Measurements from ENCODE around the gene FFAR1.

FFAR1 gene

GRCh38 chr19:35302446-35302845 lies 45.3 kb upstream of the FFAR1 start:
- no peak for TF ChIP-seq CTCF (IDR thresholded peaks at IDR 0.05; ENCODE audit: borderline replicate concordance, insufficient read depth, low read depth, low read length)
- H3K4me3 ChIP-seq (ENCODE audit: low read depth, low read length): no peak overlapping the region

- no peak overlapping the region for H3K4me3 ChIP-seq (ENCODE audit: low read depth, low read length)
- TF ChIP-seq CTCF (IDR thresholded peaks at IDR 0.05; ENCODE audit: borderline replicate concordance, insufficient read depth, low read depth, low read length): no peak
Measured at GRCh38 chr19:35303357-35303915, 44.3 kb upstream of the FFAR1 start.

DNA sequence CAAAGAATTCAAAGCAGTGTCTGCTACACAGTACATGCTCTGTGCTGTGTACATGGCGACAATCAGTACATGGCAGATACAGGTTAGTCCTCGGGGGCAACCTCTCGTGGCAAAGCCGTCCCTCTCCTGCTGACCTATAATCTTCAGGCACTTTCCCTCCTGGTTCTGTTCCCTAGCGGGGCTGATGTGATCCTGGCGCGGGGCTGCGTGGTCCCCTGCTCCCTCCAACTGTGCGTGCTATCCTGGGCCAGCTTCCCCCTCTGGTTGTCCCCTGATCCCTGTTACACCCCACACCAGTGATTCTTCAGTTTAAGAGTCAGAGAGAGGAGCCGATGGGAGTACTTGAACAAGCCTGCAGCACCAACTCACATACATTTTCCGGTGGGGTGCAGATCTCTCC lies 43.7 kb upstream of the FFAR1 start:
- H3K4me3 ChIP-seq (ENCODE audit: low read depth, low read length): no peak overlapping the region
- no peak for TF ChIP-seq CTCF (IDR thresholded peaks at IDR 0.05; ENCODE audit: borderline replicate concordance, insufficient read depth, low read depth, low read length)

GRCh38 chr19:35305181-35305580 lies 42.5 kb upstream of the FFAR1 start:
- no peak overlapping the region for H3K4me3 ChIP-seq (ENCODE audit: low read depth, low read length)
- no peak for TF ChIP-seq CTCF (IDR thresholded peaks at IDR 0.05; ENCODE audit: borderline replicate concordance, insufficient read depth, low read depth, low read length)

- H3K4me3 ChIP-seq (ENCODE audit: low read depth, low read length): no peak overlapping the region
- peak; percentile 56; the same call in 1 of the 2 replicates for TF ChIP-seq CTCF (IDR thresholded peaks at IDR 0.05; ENCODE audit: borderline replicate concordance, insufficient read depth, low read depth, low read length)
Measured at GRCh38 chr19:35306473-35307246, 41.0 kb upstream of the FFAR1 start.

GRCh38 chr19:35307931-35308330 lies 39.8 kb upstream of the FFAR1 start:
- no peak for TF ChIP-seq CTCF (IDR thresholded peaks at IDR 0.05; ENCODE audit: borderline replicate concordance, insufficient read depth, low read depth, low read length)

DNA sequence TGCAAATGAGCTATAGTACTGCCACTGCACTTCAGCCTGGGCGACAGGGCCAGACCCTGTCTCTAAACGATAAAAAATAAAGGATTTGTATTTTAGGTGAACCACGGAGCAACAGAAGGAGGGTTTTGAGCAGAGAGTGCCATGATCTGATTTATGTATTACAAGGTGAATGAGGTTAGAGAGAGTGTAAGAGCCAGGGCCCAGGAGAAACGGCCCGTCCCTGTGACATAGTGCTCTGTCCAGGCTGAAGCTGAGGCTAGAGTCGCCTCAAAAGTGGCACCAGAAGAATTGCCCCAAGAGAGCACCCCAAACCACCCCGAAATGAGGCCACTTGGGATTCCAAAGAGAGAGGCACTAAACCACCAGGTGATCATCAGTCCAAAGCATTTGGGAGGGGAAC lies 38.8 kb upstream of the FFAR1 start:
- no peak for TF ChIP-seq CTCF (IDR thresholded peaks at IDR 0.05; ENCODE audit: borderline replicate concordance, insufficient read depth, low read depth, low read length)
- H3K4me3 ChIP-seq (ENCODE audit: low read depth, low read length): no peak overlapping the region

More at GRCh38 chr19:35307931-35308330, 39.8 kb upstream of the FFAR1 start:
- no peak overlapping the region for H3K4me3 ChIP-seq (ENCODE audit: low read depth, low read length)
